HG03280 (cell line): ENCODE results near the gene SSRP1.

Experiments used
- ATAC-seq: cut with Tn5 transposase; IDR thresholded peaks from one replicate; pipeline ENCODE4 v1.9.1; 2021; ENCODE audit warnings: mild to moderate bottlenecking, moderate library complexity; ENCODE audit not compliant: unreplicated experiment

SSRP1 gene

DNA sequence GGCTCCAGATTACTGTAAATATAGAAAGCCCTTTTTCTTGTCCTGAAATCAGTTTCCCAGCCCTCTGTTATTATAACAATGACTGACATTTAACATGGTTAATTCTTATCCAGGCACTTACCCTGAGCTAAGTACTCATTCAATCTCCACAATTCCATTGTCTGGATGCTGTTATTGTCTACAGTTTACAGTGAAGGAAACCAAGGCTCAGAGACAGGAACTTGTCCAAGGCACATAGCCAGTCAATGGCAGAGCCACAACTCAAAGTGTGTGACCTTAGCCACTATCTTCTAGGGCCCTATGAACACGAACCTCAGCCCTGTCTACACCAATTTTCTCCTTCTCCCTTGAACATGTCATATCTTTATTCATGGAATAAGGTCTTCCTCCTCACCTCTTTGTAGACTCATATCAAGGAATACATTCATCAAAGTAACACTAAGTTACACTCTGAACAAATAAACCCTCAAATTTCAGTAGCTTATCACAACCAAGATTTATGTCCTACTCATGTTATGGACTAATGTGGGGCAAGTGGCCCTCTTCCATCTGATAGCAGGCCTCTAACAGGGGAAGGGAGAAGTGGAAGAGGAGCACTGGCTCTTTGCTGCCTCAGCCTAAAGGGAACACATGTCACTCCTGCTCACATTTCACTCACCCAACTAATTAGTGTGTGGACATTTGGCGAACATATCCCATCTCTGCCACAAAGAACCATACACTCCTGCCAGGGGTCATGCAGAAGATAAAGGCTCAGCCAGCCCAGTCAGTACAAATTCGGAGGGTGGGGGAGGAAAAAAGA, 59.3 kb downstream of the SSRP1 start:
- ATAC-seq: no peak
